Ovary (tissue), 9 donors: ENCODE results near the gene CAPN6. TPM values are rescaled to one million over a fixed set of nuclear protein-coding genes. Genes with fewer than 3 reads are reported as not detected.

ENCODE experiments used
- DNase-seq, 5 donors: peaks; one replicate each; pipeline ENCODE4 v3.0.0-alpha.2; 2019 to 2020
- H3K27ac ChIP-seq, 2 donors: fragments of 200-600 bp; one replicate each; pipeline versions ENCODE4 v1.5.1 to v1.8.0; 2019 to 2022
- H3K27me3 ChIP-seq: fragments of 200-600 bp; one replicate; pipeline ENCODE4 v1.8.0; 2022
- H3K36me3 ChIP-seq: fragments of 200-600 bp; sonication (generic); one replicate; pipeline ENCODE4 v1.5.1; 2019
- H3K4me1 ChIP-seq: one replicate; pipeline ENCODE4 v1.8.1; 2013; ENCODE audit warnings: mild to moderate bottlenecking, moderate library complexity; ENCODE audit not compliant: insufficient read depth
- H3K4me3 ChIP-seq: fragments of 200-600 bp; sonication (generic); one replicate; pipeline ENCODE4 v1.5.1; 2017
- H3K9me3 ChIP-seq, 2 donors: fragments of 200-600 bp in 1 of 2; sonication (generic) in 1 of 2; one replicate each; pipeline versions ENCODE4 v1.5.1 to v1.8.1; 2013 to 2019; ENCODE audit warnings: mild to moderate bottlenecking in 1 of 2, moderate library complexity in 1 of 2
- EP300 ChIP-seq: sonication (generic); formaldehyde crosslinking; IDR thresholded peaks from one replicate; pipeline ENCODE4 v1.6.1; 2017; ENCODE audit warnings: antibody characterized with exemption
- POLR2A ChIP-seq: fragments of 450-650 bp; IDR thresholded peaks from one replicate; pipeline ENCODE4 v1.6.1; 2017; ENCODE audit warnings: antibody characterized with exemption, mild to moderate bottlenecking, moderate library complexity
- WGBS, 3 donors: extraction: QIAGEN DNeasy Blood & Tissue Kit in 1 of 3; methylation state at CpG; one replicate each; pipeline versions ENCODE4 v1.1.5 to v1.1.7; 2013 to 2017; 5-methylcytosine and 5-hydroxymethylcytosine counted together
- intact Hi-C, 4 donors: fragments of 100-400 bp; cut with DNase I; formaldehyde crosslinking; loops; one replicate each; pipeline versions ENCODE4 v1.11.0 to v1.15.1; 2022 to 2023
- polyA plus RNA-seq, 2 donors: library from polyadenylated mRNA; stranded (reverse); fragments of 200-250 nt in 1 of 2; fragments of 350-450 nt in 1 of 2; fragmentation: Illumina TruSeq in 1 of 2; extraction: RNeasy Lipid Tissue Mini Kit (QIAGEN cat#74804) in 1 of 2; gene quantifications; one replicate each; pipeline ENCODE4 v1.2.3, GENCODE V29; 2013 to 2014
- total RNA-seq, 7 donors: library from RNA; depleted of rRNA in 2 of 7; stranded (reverse); fragments of >200 nt in 2 of 7; fragmentation: NEBNext Ultra II Directional in 3 of 7; extraction: Animal tissue kit (Norgen Biotek cat#: 25700) in 3 of 7; gene quantifications; one replicate each; pipeline versions ENCODE4 v1.1.0 to v1.2.4, GENCODE V29; 2016 to 2023
- TF ChIP-seq, protein P1 (sequence below), 3 donors: fragments of 450-650 bp in 2 of 3; fragments of 200-600 bp in 1 of 3; IDR thresholded peaks; one replicate each; pipeline versions ENCODE4 v1.5.1 to v1.8.0; 2016 to 2022; ENCODE audit warnings: antibody characterized with exemption in 3 of 3, mild to moderate bottlenecking in 1 of 3
- donor health status: DM: no; HTN: no; CAD: no; lungs with moderate emphysema.
- donor health status: DM: no; HTN: no; CAD: no.
- donor health status: Bipolar disorder and iron deficiency.
- donor health status: DM: yes; HTN: yes; CAD: no.
- donor health status: DM: no; HTN: no; CAD: no.
- donor health status: DM: yes; HTN: yes; CAD: no.

The CAPN6 gene
- total and polyA plus RNA-seq, 9 donors: 1.4 to 13.5 (median 2.1) TPM

DNA sequence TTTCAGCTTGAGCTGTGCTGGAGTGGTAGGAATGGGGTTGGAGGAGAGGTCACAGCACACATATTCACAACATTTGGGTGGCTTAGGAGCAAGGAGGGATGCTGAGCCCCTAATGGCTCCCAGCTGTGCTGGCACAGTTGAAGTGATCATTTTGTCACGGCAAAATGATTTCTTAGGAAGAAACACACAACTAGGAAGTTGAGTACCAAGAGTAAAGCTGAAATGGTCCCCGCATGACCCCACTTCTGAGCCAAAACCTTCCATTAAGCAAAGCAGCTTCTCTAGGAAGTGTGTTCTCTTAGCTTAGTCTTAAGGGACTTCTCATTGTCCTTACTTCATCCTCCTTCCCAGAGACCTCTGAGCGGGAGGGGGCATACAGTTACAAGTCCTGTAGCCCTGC lies 12.6 kb downstream of the CAPN6 start:
- no peak overlapping the region for H3K27ac ChIP-seq
- intact Hi-C loops: no loop called here
- DNase-seq: no peak
- TF ChIP-seq, protein P1, sequence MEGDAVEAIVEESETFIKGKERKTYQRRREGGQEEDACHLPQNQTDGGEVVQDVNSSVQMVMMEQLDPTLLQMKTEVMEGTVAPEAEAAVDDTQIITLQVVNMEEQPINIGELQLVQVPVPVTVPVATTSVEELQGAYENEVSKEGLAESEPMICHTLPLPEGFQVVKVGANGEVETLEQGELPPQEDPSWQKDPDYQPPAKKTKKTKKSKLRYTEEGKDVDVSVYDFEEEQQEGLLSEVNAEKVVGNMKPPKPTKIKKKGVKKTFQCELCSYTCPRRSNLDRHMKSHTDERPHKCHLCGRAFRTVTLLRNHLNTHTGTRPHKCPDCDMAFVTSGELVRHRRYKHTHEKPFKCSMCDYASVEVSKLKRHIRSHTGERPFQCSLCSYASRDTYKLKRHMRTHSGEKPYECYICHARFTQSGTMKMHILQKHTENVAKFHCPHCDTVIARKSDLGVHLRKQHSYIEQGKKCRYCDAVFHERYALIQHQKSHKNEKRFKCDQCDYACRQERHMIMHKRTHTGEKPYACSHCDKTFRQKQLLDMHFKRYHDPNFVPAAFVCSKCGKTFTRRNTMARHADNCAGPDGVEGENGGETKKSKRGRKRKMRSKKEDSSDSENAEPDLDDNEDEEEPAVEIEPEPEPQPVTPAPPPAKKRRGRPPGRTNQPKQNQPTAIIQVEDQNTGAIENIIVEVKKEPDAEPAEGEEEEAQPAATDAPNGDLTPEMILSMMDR (IDR thresholded peaks at IDR 0.05): no peak
- TF ChIP-seq EP300: no peak
- no peak for TF ChIP-seq POLR2A
- H3K36me3 ChIP-seq: no peaks in the 10 kb centered on the region
- H3K4me1 ChIP-seq: no peaks in the 10 kb centered on the region
- no peaks in the 10 kb centered on the region for H3K9me3 ChIP-seq
- H3K4me3 ChIP-seq: no peak overlapping the region
- WGBS, 3 donors: 48 to 66% (median 58%) methylated on average over 3 of the region's 3 CpGs
- no peaks in the 10 kb centered on the region for H3K27me3 ChIP-seq

DNA sequence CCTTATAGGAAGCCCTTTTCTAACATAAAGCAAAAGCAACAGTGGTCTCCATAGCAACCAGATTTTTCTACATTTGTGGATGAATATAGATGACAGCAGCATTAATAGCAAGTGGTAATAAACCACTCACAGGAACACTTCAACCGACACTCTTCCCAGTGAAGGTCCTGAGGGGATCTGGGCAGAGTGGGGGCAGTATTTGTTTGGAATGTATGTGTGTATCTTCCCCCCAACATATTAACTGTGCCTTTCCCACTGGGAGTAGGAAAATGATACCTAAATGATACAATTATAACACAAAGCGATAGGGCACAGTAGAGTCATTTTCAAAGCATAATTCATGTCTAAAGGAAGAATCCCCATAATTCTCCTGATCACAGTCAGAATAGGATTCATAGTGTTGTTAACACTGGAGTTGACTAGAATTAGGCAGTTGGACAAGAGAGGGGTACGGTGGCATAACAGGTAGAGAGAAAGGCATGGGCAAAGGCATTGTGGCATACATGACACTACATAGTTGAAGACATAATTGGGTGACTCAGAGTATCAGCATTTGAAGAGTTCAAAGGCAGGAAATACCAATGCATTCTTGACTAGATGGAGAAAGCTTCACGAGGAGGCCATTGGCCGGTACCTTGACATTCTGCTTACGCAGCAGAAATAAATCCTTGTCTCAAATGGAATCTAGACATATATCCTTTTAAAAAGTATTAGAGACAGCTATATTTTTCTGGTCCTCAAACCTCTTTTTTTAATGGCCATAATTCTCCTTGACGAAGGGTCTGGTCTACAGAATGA lies 15.2 kb downstream of the CAPN6 start:
- H3K27ac ChIP-seq: no peak overlapping the region
- no peaks in the 10 kb centered on the region for H3K27me3 ChIP-seq
- H3K4me3 ChIP-seq: no peak overlapping the region
- no peaks in the 10 kb centered on the region for H3K4me1 ChIP-seq
- DNase-seq: no peak
- TF ChIP-seq POLR2A: no peak
- TF ChIP-seq, protein P1 (IDR thresholded peaks at IDR 0.05): no peak
- TF ChIP-seq EP300: no peak
- H3K9me3 ChIP-seq: no peaks in the 10 kb centered on the region
- intact Hi-C loops: no loop called here
- H3K36me3 ChIP-seq: no peaks in the 10 kb centered on the region
- 76 to 80% (median 79%) methylated on average over 7 of the region's 7 CpGs for WGBS, 3 donors

DNA sequence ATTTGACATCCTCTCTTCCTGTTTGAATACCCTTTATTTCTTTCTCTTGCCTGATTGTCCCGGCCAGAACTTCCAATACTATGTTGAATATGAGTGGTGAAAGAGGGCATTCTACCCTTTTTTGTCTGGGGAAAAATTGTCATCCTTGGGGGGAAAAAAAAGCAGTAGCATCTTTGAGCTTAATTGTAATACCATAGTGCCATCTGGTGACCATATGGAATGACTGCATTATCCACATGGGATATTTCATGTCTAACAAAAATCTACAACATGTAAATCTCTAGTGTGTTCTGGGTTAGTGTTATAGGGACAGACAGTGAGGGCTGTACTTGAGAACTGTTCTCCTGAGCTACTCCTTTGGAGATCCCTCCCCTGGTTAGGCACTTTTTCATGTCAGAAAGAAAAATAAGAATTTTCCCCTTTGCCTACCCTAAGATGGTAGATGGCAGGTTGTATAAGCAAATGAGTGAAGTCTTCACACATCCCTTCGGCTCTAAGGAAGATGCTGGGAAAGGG lies 26.0 kb downstream of the CAPN6 start:
- H3K36me3 ChIP-seq: no peaks in the 10 kb centered on the region
- DNase-seq: no peak
- H3K27ac ChIP-seq: no peak overlapping the region
- 32 to 42% (median 35%) methylated on average over 2 of the region's 2 CpGs for WGBS, 3 donors
- no peaks in the 10 kb centered on the region for H3K27me3 ChIP-seq
- no peaks in the 10 kb centered on the region for H3K4me1 ChIP-seq
- no peaks in the 10 kb centered on the region for H3K9me3 ChIP-seq
- TF ChIP-seq, protein P1 (IDR thresholded peaks at IDR 0.05): peak in 1 of 3 donors; percentile 37
- no peak for TF ChIP-seq EP300
- H3K4me3 ChIP-seq: no peak overlapping the region
- intact Hi-C loops: loop anchor here in 1 of 4 donors (5.0 kb wide), 1 partner anchor 797 kb away; no protein-coding TSS in a partner anchor

DNA sequence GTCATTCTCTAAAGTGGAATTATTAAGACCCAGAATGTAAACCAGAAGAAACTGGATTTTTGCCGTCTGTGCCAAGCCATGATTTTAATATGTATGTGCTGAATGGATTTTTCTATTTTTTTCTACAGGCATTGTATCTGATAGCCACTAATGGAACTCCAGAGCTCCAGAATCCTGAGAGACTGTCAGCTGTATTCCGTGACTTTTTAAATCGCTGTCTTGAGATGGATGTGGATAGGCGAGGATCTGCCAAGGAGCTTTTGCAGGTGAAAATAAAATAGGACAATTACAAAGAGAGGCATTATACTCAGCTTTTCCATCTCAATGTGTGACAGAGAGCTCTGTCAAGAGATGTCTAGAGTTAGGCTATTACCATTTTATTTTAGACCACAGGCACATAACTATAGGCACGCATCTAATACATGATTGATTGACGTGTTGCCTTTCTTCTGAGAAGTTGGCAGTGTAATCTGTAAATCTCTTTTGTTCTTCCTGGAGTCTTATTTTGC lies 53.9 kb downstream of the CAPN6 start:
- H3K27me3 ChIP-seq: no peaks in the 10 kb centered on the region
- no peaks in the 10 kb centered on the region for H3K36me3 ChIP-seq
- H3K4me3 ChIP-seq: no peak overlapping the region
- DNase-seq: no peak
- WGBS, 3 donors: 81 to 83% (median 81%) methylated on average over 6 of the region's 6 CpGs
- intact Hi-C loops: no loop called here
- H3K27ac ChIP-seq: no peak overlapping the region
- no peaks in the 10 kb centered on the region for H3K9me3 ChIP-seq
- TF ChIP-seq POLR2A (no peak), EP300 (no peak)
- TF ChIP-seq, protein P1 (IDR thresholded peaks at IDR 0.05): no peak
- H3K4me1 ChIP-seq: no peaks in the 10 kb centered on the region
